ENCODE data around the gene COL11A1.

- no peak for TF ChIP-seq CTCF (IDR thresholded peaks at IDR 0.05)
- TF ChIP-seq POLR2A (IDR thresholded peaks at IDR 0.05) = no peak
These were observed 221.7 kb downstream of the COL11A1 start for GRCh38 chr1:102886638-102887037.
